HepG2 (cell line): Measurements from ENCODE around the gene RXRG. TPM values are rescaled to one million over a fixed set of nuclear protein-coding genes. Genes with fewer than 3 reads are reported as not detected.

Source experiments
- ATAC-seq: fragments of 200-7000 bp; cut with Tn5 transposase; 3 replicates; pipeline ENCODE4 v1.9.1; 2020; ENCODE audit warnings: mild to moderate bottlenecking, moderate library complexity
- BruUV-seq: library from RNA; stranded (reverse); fragments of 400-500 nt; replicated peaks from 2 replicates; lab custom pipeline; 2021; lab: Mats Ljungman, UMichigan
- CTCF ChIA-PET: fragments of 300-600 bp; formaldehyde crosslinking; extraction: SDS; loops from one replicate; lab custom pipeline; 2021; ENCODE audit warnings: low total read pairs, inconsistent platforms, low intra/inter-chr PET ratio; lab: Yijun Ruan, JAX
- POLR2A ChIA-PET: fragments of 350-600 bp; sonication (Branson Sonifier 250); formaldehyde crosslinking; loops from one replicate; lab custom pipeline; 2020; ENCODE audit warnings: antibody characterized with exemption, inconsistent platforms; lab: Yijun Ruan, JAX
- DNase-seq: peaks from one replicate; pipeline ENCODE4 v3.0.0-alpha.2; 2015; ENCODE audit warnings: low spot score
- FAIRE-seq: peaks from 3 replicates; lab custom pipeline; 2011; peaks lifted over from hg19 to GRCh38; lab: Jason Lieb, UNC
- H2AFZ ChIP-seq: one replicate; pipeline ENCODE4 v1.6.1; 2011; ENCODE audit warnings: low read length, inconsistent platforms
- H3K27ac ChIP-seq: fragments of 300-600 bp; 3 replicates; pipeline ENCODE4 v1.8.0; 2011; ENCODE audit warnings: mixed run types, mild to moderate bottlenecking, mixed read lengths, low read length, inconsistent platforms; ENCODE audit not compliant: insufficient read depth; ENCODE audit errors: extremely low read length
- H3K27me3 ChIP-seq, 2 experiments: fragments of 200-600 bp in 1 of 2; 2 replicates in 1 of 2; 3 replicates in 1 of 2; pipeline versions ENCODE4 v1.6.0 to v1.8.0; 2011; ENCODE audit warnings: low read length in 2 of 2, mild to moderate bottlenecking in 2 of 2, moderate library complexity in 2 of 2, inconsistent platforms in 1 of 2; ENCODE audit not compliant: insufficient read depth in 2 of 2, control insufficient read depth in 1 of 2
- H3K36me3 ChIP-seq, 2 experiments: fragments of 200-600 bp in 1 of 2; replicated peaks in 1 of 2; 2 replicates in 1 of 2; 3 replicates in 1 of 2; pipeline versions ENCODE4 v1.5.1 to v1.8.0; 2011; ENCODE audit warnings: low read length in 2 of 2, inconsistent platforms in 1 of 2; ENCODE audit not compliant: insufficient read depth in 2 of 2, control insufficient read depth in 1 of 2
- H3K4me1 ChIP-seq: 2 replicates; pipeline ENCODE4 v1.5.1; 2012; ENCODE audit warnings: low read length, inconsistent platforms; ENCODE audit not compliant: insufficient read depth
- H3K4me2 ChIP-seq: 2 replicates; pipeline ENCODE4 v1.6.0; 2011; ENCODE audit warnings: low read depth, low read length, inconsistent platforms
- H3K4me3 ChIP-seq, 3 experiments: fragments of 200-600 bp in 1 of 3; sonication (generic), shearing (Covaris generic) in 1 of 3; replicated peaks in 1 of 3; 2 replicates each; pipeline ENCODE4 v1.5.1; 2011 to 2016; ENCODE audit warnings: low read length in 3 of 3, inconsistent platforms in 2 of 3, low read depth in 2 of 3, mild to moderate bottlenecking in 2 of 3, control low read depth in 1 of 3, mixed read lengths in 1 of 3; ENCODE audit not compliant: insufficient read depth in 1 of 3
- H3K79me2 ChIP-seq: one replicate; pipeline ENCODE4 v1.6.1; 2011; ENCODE audit warnings: low read length, inconsistent platforms; ENCODE audit not compliant: insufficient read depth
- H3K9ac ChIP-seq: 2 replicates; pipeline ENCODE4 v1.6.0; 2011; ENCODE audit warnings: mild to moderate bottlenecking, low read depth, low read length, inconsistent platforms; ENCODE audit not compliant: insufficient read depth
- H3K9me3 ChIP-seq: 2 replicates; pipeline ENCODE4 v1.5.1; 2012; ENCODE audit warnings: mild to moderate bottlenecking, low read length
- H4K20me1 ChIP-seq: 2 replicates; pipeline ENCODE4 v1.6.0; 2011; ENCODE audit warnings: inconsistent platforms, mild to moderate bottlenecking, low read length, moderate library complexity; ENCODE audit not compliant: insufficient read depth
- CREB1 ChIP-seq, 2 experiments: fragments of 450-650 bp in 1 of 2; IDR thresholded peaks; 2 replicates each; pipeline ENCODE4 v1.6.1; 2016 to 2017; ENCODE audit warnings: control low read depth in 1 of 2, mild to moderate bottlenecking in 1 of 2, missing compliant biosample characterization in 1 of 2, missing genetic modification characterization in 1 of 2
- EEA1 ChIP-seq: sonication (generic); formaldehyde crosslinking; IDR thresholded peaks from 2 replicates; pipeline ENCODE4 v1.5.1; 2020; ENCODE audit warnings: mild to moderate bottlenecking, missing genetic modification reagents, borderline replicate concordance
- YY1 ChIP-seq: IDR thresholded peaks from 2 replicates; pipeline ENCODE4 v1.6.1; 2011; ENCODE audit warnings: low read length, low read depth, moderate library complexity, mild to moderate bottlenecking; ENCODE audit not compliant: insufficient read depth, insufficient replicate concordance
- ZBTB38 ChIP-seq: sonication (generic); formaldehyde crosslinking; IDR thresholded peaks from 2 replicates; pipeline ENCODE4 v1.5.1; 2020; ENCODE audit warnings: mild to moderate bottlenecking, missing genetic modification reagents
- ZKSCAN8 ChIP-seq: IDR thresholded peaks from 2 replicates; pipeline ENCODE4 v1.6.1; 2016; ENCODE audit warnings: borderline replicate concordance, missing genetic modification reagents, missing compliant biosample characterization
- ZNF143 ChIP-seq: sonication (generic); formaldehyde crosslinking; IDR thresholded peaks from 2 replicates; pipeline ENCODE4 v1.4.0; 2020; ENCODE audit warnings: missing genetic modification reagents
- ZNF205 ChIP-seq: IDR thresholded peaks from 2 replicates; pipeline ENCODE4 v1.6.1; 2018; ENCODE audit warnings: missing biosample characterization, missing genetic modification reagents
- ZNF24 ChIP-seq: fragments of 450-650 bp; IDR thresholded peaks from 2 replicates; pipeline ENCODE4 v1.6.1; 2017; ENCODE audit warnings: antibody characterized with exemption, mild to moderate bottlenecking
- ZNF383 ChIP-seq: sonication (generic); formaldehyde crosslinking; IDR thresholded peaks from 2 replicates; pipeline ENCODE4 v1.4.0; 2020; ENCODE audit warnings: missing genetic modification reagents, mild to moderate bottlenecking, borderline replicate concordance
- ZNF430 ChIP-seq: sonication (generic); formaldehyde crosslinking; IDR thresholded peaks from 2 replicates; pipeline ENCODE4 v1.9.0; 2021; ENCODE audit warnings: mild to moderate bottlenecking, missing genetic modification reagents
- ZNF510 ChIP-seq: sonication (generic); formaldehyde crosslinking; IDR thresholded peaks from 2 replicates; pipeline ENCODE4 v1.4.0; 2020; ENCODE audit warnings: low read depth, mild to moderate bottlenecking, missing genetic modification reagents
- ZNF547 ChIP-seq: sonication (generic); formaldehyde crosslinking; IDR thresholded peaks from 2 replicates; pipeline ENCODE4 v1.5.1; 2020; ENCODE audit warnings: mild to moderate bottlenecking, missing genetic modification reagents
- ZNF724P ChIP-seq: sonication (generic); formaldehyde crosslinking; IDR thresholded peaks from 2 replicates; pipeline ENCODE4 v1.8.0; 2022; ENCODE audit warnings: missing genetic modification reagents, borderline replicate concordance
- WGBS: methylation state at CpG from one replicate; pipeline ENCODE4 v1.1.6; 2017; ENCODE audit warnings: low lambda C conversion rate; 5-methylcytosine and 5-hydroxymethylcytosine counted together
- in situ Hi-C: cut with HindIII; loops from 2 replicates; pipeline ENCODE4 v1.10.0; 2017; ENCODE audit warnings: low pct_unique_long_range_greater_than_20kb; ENCODE audit not compliant: extremely low pct_ligation_motif_present
- intact Hi-C: fragments of 100-400 bp; cut with micrococcal nuclease; formaldehyde crosslinking; loops from one replicate; pipeline ENCODE4 v1.10.0; 2022; ENCODE audit not compliant: unreplicated experiment
- polyA plus RNA-seq, 8 experiments: library from polyadenylated mRNA; depleted of rRNA in 3 of 8; stranded (reverse) in 7 of 8; unstranded in 1 of 8; fragments of >200 nt; fragmentation: Illumina TruSeq in 4 of 8; extraction: Trizol in 4 of 8; gene quantifications; 2 replicates each; pipeline versions ENCODE4 v1.2.1 to v1.2.3, GENCODE V29; 2011 to 2016; ENCODE audit warnings: low read depth in 4 of 8, missing spikeins in 1 of 8, mixed read lengths in 1 of 8; ENCODE audit not compliant: insufficient read depth in 1 of 8
- total RNA-seq, 5 experiments: library from RNA; depleted of rRNA; stranded (reverse); fragments of >200 nt; fragmentation: Illumina TruSeq; extraction: Trizol; gene quantifications; 2 replicates each; pipeline ENCODE4 v1.2.3, GENCODE V29; 2016; ENCODE audit warnings: low read depth in 1 of 5
- TF ChIP-seq, protein P1 (sequence below): IDR thresholded peaks from 2 replicates; pipeline ENCODE4 v1.6.1; 2016; ENCODE audit warnings: low read depth, missing genetic modification reagents, missing compliant biosample characterization

RXRG gene
- total and polyA plus RNA-seq, 2 of the 13 experiments (the other 11 are each of a cell fraction or from before 2014, with no cell fraction given) = not detected

DNA sequence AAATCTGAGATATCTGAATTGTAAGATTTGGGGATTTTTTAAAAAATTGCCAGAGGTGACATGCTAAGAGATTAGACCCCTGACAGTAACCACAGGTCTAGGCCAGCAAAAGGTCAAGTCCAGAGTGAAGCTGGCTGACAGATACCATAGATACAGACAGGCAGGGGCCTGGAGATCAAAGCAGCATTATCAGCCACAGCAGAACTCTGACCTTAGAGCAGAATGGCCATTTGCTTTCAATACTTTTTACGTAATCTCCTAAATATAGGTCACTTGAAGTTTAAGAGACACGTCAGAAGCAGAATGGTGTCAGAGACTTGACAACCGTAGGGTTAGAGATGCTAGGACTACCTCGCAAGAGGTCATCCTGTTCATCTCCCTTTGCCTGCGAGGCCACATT, 40.8 kb upstream of the RXRG start (continued):
- TF ChIP-seq ZNF510 = no peak
- TF ChIP-seq ZNF430 (CRISPR knock-in tag) = no peak
- no peak for TF ChIP-seq ZNF205 (CRISPR knock-in tag)
- no peak for TF ChIP-seq ZNF143 (CRISPR knock-in tag)
- no peak for TF ChIP-seq ZBTB38
- TF ChIP-seq, all 625 proteins: peak for 26

DNA sequence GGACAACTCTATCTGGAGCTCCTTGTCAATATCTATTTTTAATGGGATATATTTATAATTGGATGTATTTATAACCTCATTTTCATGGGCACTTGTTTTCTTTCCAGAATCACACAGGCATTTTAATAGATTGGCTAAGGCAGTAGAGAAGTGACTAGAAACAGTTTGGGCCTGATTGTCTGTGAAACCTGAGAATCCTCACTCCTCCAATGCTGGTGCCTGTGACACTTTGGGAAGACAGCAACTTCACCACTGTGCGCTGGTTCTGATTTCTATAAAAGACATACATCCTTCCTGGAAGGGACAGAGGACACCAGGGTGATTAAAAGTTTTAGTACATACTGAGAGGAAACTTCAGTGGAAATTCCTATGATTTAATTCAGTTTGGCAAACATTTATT, 39.6 kb upstream of the RXRG start:
- Histone ChIP-seq H4K20me1 (no peaks in the 10 kb centered on the region), H3K4me3 (no peak overlapping the region), H3K9ac (no peak overlapping the region), H3K9me3 (no peaks in the 10 kb centered on the region), H3K4me1 (0 out of 2 replicates have a peak, but pooled peaks cover 10% of the 10 kb centered on the region), H2AFZ (no peak overlapping the region), H3K36me3 (no peaks in the 10 kb centered on the region), H3K4me2 (no peak overlapping the region), H3K27ac (no peak overlapping the region), H3K27me3 (no peaks in the 10 kb centered on the region), H3K79me2 (no peaks in the 10 kb centered on the region)
- ChIA-PET CTCF (no interaction called here), POLR2A (no interaction called here)
- BruUV-seq = no TSS peak
- in situ Hi-C loops = no loop called here
- TF ChIP-seq ZNF547 (CRISPR knock-in tag) (no peak), EEA1 (no peak)
- intact Hi-C loops = no loop called here
- no peak for DNase-seq
- no peak for FAIRE-seq
- WGBS = 33% methylated on average over 1 of the region's 1 CpG
- no peak for ATAC-seq

DNA sequence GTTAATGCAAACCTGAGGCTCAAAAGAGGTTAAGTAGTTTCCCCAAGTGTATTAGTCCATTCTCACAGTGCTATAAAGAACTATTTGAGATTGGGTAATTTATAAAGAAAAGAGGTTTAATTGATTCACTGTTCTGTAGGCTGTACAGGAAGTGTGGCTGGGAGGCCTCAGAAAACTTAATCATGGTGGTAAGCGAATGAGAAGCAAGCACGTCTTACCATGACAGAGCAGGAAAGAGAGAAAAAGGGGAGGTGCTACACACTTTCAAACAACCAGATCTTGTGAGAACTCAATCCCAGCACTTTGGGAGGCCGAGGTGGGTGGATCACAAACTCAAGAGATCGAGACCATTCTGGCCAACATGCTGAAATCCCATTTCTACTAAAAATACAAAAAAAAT, 38.5 kb upstream of the RXRG start:
- POLR2A ChIA-PET = no interaction called here
- ATAC-seq (no peak), DNase-seq (no peak), FAIRE-seq (no peak)
- Histone ChIP-seq H3K27ac (no peak overlapping the region), H3K4me1 (0 out of 2 replicates have a peak, but pooled peaks cover 10% of the 10 kb centered on the region), H3K36me3 (no peaks in the 10 kb centered on the region), H4K20me1 (no peaks in the 10 kb centered on the region), H3K9ac (no peak overlapping the region), H2AFZ (no peak overlapping the region), H3K4me3 (no peak overlapping the region), H3K79me2 (no peaks in the 10 kb centered on the region), H3K9me3 (no peaks in the 10 kb centered on the region), H3K27me3 (no peaks in the 10 kb centered on the region), H3K4me2 (no peak overlapping the region)
- CTCF ChIA-PET = no interaction called here
- in situ Hi-C loops = no loop called here
- intact Hi-C loops = no loop called here
- BruUV-seq = no TSS peak
- 31% methylated on average over 4 of the region's 4 CpGs for WGBS
- TF ChIP-seq, protein P1, sequence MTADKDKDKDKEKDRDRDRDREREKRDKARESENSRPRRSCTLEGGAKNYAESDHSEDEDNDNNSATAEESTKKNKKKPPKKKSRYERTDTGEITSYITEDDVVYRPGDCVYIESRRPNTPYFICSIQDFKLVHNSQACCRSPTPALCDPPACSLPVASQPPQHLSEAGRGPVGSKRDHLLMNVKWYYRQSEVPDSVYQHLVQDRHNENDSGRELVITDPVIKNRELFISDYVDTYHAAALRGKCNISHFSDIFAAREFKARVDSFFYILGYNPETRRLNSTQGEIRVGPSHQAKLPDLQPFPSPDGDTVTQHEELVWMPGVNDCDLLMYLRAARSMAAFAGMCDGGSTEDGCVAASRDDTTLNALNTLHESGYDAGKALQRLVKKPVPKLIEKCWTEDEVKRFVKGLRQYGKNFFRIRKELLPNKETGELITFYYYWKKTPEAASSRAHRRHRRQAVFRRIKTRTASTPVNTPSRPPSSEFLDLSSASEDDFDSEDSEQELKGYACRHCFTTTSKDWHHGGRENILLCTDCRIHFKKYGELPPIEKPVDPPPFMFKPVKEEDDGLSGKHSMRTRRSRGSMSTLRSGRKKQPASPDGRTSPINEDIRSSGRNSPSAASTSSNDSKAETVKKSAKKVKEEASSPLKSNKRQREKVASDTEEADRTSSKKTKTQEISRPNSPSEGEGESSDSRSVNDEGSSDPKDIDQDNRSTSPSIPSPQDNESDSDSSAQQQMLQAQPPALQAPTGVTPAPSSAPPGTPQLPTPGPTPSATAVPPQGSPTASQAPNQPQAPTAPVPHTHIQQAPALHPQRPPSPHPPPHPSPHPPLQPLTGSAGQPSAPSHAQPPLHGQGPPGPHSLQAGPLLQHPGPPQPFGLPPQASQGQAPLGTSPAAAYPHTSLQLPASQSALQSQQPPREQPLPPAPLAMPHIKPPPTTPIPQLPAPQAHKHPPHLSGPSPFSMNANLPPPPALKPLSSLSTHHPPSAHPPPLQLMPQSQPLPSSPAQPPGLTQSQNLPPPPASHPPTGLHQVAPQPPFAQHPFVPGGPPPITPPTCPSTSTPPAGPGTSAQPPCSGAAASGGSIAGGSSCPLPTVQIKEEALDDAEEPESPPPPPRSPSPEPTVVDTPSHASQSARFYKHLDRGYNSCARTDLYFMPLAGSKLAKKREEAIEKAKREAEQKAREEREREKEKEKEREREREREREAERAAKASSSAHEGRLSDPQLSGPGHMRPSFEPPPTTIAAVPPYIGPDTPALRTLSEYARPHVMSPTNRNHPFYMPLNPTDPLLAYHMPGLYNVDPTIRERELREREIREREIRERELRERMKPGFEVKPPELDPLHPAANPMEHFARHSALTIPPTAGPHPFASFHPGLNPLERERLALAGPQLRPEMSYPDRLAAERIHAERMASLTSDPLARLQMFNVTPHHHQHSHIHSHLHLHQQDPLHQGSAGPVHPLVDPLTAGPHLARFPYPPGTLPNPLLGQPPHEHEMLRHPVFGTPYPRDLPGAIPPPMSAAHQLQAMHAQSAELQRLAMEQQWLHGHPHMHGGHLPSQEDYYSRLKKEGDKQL (CRISPR knock-in tag) = no peak
- TF ChIP-seq YY1 = no peak
- no peak for TF ChIP-seq ZKSCAN8 (CRISPR knock-in tag)
- TF ChIP-seq CREB1 (IDR thresholded peaks at IDR 0.05) = no peak
- no peak for TF ChIP-seq CREB1 (CRISPR knock-in tag; IDR thresholded peaks at IDR 0.05)
- TF ChIP-seq ZNF724P (CRISPR knock-in tag) = no peak
- no peak for TF ChIP-seq ZNF24
- TF ChIP-seq ZNF383 (CRISPR knock-in tag) = no peak
